Activated CD4-positive, alpha-beta memory T cell treated with anti-CD3 and anti-CD28 coated beads, Interleukin-2, amount 10 ng/mL, durations not matched to agents 7 days and 5 days (primary cell): ENCODE data around the gene TWNK. TPM values are rescaled to one million over a fixed set of nuclear protein-coding genes. Genes with fewer than 3 reads are reported as not detected.

ENCODE experiments used
- CTCF ChIA-PET: fragments of 350-600 bp; sonication (Branson Sonifier 250); formaldehyde crosslinking; loops from one replicate; lab custom pipeline; 2021; ENCODE audit warnings: antibody characterized with exemption, inconsistent platforms; lab: Charles Lee
- POLR2A ChIA-PET: fragments of 350-600 bp; sonication (Branson Sonifier 250); formaldehyde crosslinking; loops from one replicate; lab custom pipeline; 2021; ENCODE audit warnings: antibody characterized with exemption; lab: Charles Lee
- DNase-seq: peaks from one replicate; pipeline ENCODE4 v3.0.0-alpha.2; 2020
- H3K27ac Mint-ChIP-seq: one replicate; pipeline ENCODE4 v1.8.0; 2021; ENCODE audit warnings: mild to moderate bottlenecking, mixed read lengths
- H3K27me3 Mint-ChIP-seq: one replicate; pipeline ENCODE4 v1.8.0; 2021; ENCODE audit warnings: mixed read lengths
- H3K36me3 Mint-ChIP-seq: one replicate; pipeline ENCODE4 v1.8.0; 2021; ENCODE audit warnings: low read depth, mixed read lengths
- H3K4me1 Mint-ChIP-seq: one replicate; pipeline ENCODE4 v1.8.0; 2021; ENCODE audit warnings: mixed read lengths
- H3K4me3 Mint-ChIP-seq: one replicate; pipeline ENCODE4 v1.8.0; 2021; ENCODE audit warnings: mild to moderate bottlenecking, mixed read lengths
- H3K9me3 Mint-ChIP-seq: one replicate; pipeline ENCODE4 v1.8.0; 2021; ENCODE audit warnings: mixed read lengths
- total RNA-seq, 2 experiments: library from RNA; stranded (reverse); gene quantifications; one replicate each; pipeline ENCODE4 v1.2.3, GENCODE V29; 2021

TWNK gene
- total RNA-seq, 2 experiments from 2014 or later: 6.4 to 7.1 TPM

DNA sequence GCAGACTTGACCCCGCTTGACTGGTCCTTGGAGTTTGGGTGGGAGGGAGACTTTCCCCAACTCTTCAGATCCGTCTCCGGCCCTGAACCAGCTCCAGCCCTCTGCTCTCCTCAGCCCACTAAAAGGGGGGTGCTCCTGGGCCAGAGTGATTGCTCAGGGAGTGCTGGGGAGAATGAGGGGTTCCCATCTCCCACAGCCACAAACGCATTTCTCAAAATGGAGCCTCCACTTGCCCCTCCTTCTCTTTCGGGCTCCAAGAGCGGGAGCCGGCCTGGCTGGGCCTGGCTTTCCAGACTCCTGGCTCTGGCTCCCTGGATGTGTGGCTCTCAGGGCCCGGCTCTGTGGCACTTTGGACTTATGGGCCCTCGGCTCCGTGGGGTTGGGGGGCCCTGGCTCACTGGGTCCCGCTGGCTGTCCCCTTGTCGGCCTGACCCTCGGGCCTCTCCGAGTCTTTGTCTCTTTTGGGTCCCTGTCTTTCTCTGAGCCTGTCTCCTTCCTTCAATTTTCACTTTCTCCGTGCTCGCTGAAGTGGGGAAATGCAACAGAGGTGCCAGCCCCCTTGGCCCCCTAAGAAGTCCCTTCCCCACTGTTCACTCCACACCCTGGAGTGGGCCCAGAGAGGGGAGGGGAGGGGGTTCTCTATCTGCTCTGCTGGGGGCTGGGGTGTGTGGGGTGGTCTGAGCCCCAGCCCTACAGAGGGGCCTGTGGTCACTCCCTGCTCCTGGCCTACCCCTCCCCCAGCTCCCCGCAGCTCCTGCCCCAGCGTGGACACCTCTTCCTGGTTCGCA lies 13.0 kb downstream of the TWNK start:
- ChIA-PET CTCF (interaction anchor here (1.3 to 17.1 kb wide), 2 partner anchors 16 to 31 kb away, joined by 3 to 186 read pairs; no protein-coding TSS in a partner anchor), POLR2A (interaction anchor here (0.7 to 1.9 kb wide), 4 partner anchors 11 to 38 kb away, joined by 3 to 4 read pairs (median 4); no protein-coding TSS in a partner anchor)
- H3K36me3 Mint-ChIP-seq: no peaks in the 10 kb centered on the region
- peaks cover 3% of the 10 kb centered on the region for H3K27me3 Mint-ChIP-seq
- H3K4me1 Mint-ChIP-seq: peaks cover 28% of the 10 kb centered on the region
- peak overlapping the region; percentile 43 for H3K4me3 Mint-ChIP-seq
- no peak for DNase-seq
- H3K27ac Mint-ChIP-seq: no peak overlapping the region
- H3K9me3 Mint-ChIP-seq: no peaks in the 10 kb centered on the region

DNA sequence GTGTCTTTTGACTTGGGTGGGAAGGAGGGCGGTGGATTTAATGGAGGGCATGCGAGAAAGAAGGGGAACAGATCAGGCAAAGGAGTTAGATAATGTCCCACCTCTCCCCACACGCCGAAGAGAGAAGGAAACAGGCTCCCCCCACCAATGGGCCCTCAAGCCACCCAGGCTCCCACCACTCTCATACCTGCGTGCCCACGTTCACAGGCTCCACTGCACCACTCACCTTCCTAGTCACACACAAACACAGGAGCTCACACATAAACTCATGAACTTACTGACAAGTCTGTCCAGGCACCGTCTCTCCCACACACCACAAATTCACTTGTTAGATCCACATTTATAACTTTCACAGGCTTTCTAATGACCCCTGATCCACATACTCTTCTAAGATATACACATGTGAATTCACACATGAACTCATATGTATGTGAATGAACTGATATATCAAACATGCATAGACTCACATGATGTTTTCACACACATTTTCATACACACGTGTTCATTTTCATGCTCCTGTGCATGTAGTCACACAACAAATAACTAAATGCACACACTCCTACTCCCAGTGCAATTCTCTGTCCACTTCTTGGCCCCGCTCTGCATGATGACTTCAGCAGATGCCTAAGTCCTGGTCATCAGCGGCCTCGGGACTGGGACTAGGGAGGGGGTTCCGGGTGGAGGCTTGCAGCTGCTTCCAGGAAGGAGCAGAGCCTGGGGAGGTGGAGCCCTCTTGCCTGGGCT lies 13.7 kb downstream of the TWNK start:
- ChIA-PET POLR2A (interaction anchor here (0.7 kb wide), 1 partner anchor 24 kb away, joined by 3 read pairs; no protein-coding TSS in a partner anchor), CTCF (interaction anchor here (1.3 to 17.1 kb wide), 2 partner anchors 16 to 31 kb away, joined by 3 to 186 read pairs; no protein-coding TSS in a partner anchor)
- Mint-ChIP-seq H3K27ac (no peak overlapping the region), H3K4me3 (peak overlapping the region; percentile 43), H3K36me3 (no peaks in the 10 kb centered on the region), H3K4me1 (peaks cover 24% of the 10 kb centered on the region), H3K27me3 (peaks cover 3% of the 10 kb centered on the region), H3K9me3 (no peaks in the 10 kb centered on the region)
- DNase-seq: no peak

GRCh38 chr10:101001659-101002035 lies 14.3 kb downstream of the TWNK start:
- CTCF ChIA-PET: interaction anchor here (1.3 to 17.1 kb wide), 2 partner anchors 15 to 30 kb away, joined by 3 to 186 read pairs; no protein-coding TSS in a partner anchor
- Mint-ChIP-seq H3K4me1 (peaks cover 18% of the 10 kb centered on the region), H3K4me3 (no peak overlapping the region), H3K27ac (no peak overlapping the region), H3K27me3 (peaks cover 3% of the 10 kb centered on the region), H3K36me3 (no peaks in the 10 kb centered on the region), H3K9me3 (no peaks in the 10 kb centered on the region)
- POLR2A ChIA-PET: interaction anchor here (1.0 kb wide), 1 partner anchor 10 kb away, joined by 3 read pairs; no protein-coding TSS in a partner anchor
- DNase-seq: no peak

GRCh38 chr10:101002456-101002855 lies 15.1 kb downstream of the TWNK start:
- Mint-ChIP-seq H3K4me1 (peaks cover 14% of the 10 kb centered on the region), H3K27me3 (peaks cover 3% of the 10 kb centered on the region), H3K4me3 (no peak overlapping the region), H3K9me3 (no peaks in the 10 kb centered on the region), H3K27ac (no peak overlapping the region), H3K36me3 (no peaks in the 10 kb centered on the region)
- ChIA-PET CTCF (interaction anchor here (0.7 to 17.1 kb wide), 2 partner anchors 14 to 56 kb away, joined by 3 to 186 read pairs; no protein-coding TSS in a partner anchor), POLR2A (interaction anchor here (1.0 kb wide), 1 partner anchor 10 kb away, joined by 3 read pairs; no protein-coding TSS in a partner anchor)
- DNase-seq: no peak

GRCh38 chr10:101003639-101004206 lies 16.4 kb downstream of the TWNK start:
- no peaks in the 10 kb centered on the region for H3K9me3 Mint-ChIP-seq
- DNase-seq: no peak
- POLR2A ChIA-PET: no interaction called here
- no peak overlapping the region for H3K4me3 Mint-ChIP-seq
- no peak overlapping the region for H3K27ac Mint-ChIP-seq
- H3K27me3 Mint-ChIP-seq: peaks cover 3% of the 10 kb centered on the region
- CTCF ChIA-PET: interaction anchor here (1.9 to 17.1 kb wide), 2 partner anchors 13 to 46 kb away, joined by 5 to 186 read pairs; no protein-coding TSS in a partner anchor
- peaks cover 6% of the 10 kb centered on the region for H3K4me1 Mint-ChIP-seq
- no peaks in the 10 kb centered on the region for H3K36me3 Mint-ChIP-seq

DNA sequence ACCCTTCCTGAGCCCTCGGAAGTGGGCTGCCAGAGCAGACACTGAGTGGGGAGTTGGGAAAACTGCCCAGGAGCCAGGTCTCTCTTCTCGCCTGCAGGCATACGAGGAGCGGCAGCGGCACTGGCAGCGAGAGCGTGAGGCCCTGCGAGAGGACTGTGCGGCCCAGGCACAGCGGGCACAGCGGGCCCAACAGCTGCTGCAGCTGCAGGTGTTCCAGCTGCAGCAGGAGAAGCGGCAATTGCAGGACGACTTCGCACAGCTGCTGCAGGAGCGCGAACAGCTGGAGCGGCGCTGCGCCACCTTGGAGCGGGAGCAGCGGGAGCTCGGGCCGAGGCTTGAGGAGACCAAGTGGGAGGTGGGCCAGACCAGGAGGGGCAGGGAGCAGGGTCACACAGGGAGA lies 18.0 kb downstream of the TWNK start:
- H3K27ac Mint-ChIP-seq: no peak overlapping the region
- no peaks in the 10 kb centered on the region for H3K9me3 Mint-ChIP-seq
- no peak for DNase-seq
- no peak overlapping the region for H3K4me3 Mint-ChIP-seq
- ChIA-PET POLR2A (no interaction called here), CTCF (interaction anchor here (17.1 kb wide), 1 partner anchor 11 kb away, joined by 186 read pairs; no protein-coding TSS in a partner anchor)
- peaks cover 3% of the 10 kb centered on the region for H3K27me3 Mint-ChIP-seq
- no peaks in the 10 kb centered on the region for H3K36me3 Mint-ChIP-seq
- peaks cover 4% of the 10 kb centered on the region for H3K4me1 Mint-ChIP-seq

DNA sequence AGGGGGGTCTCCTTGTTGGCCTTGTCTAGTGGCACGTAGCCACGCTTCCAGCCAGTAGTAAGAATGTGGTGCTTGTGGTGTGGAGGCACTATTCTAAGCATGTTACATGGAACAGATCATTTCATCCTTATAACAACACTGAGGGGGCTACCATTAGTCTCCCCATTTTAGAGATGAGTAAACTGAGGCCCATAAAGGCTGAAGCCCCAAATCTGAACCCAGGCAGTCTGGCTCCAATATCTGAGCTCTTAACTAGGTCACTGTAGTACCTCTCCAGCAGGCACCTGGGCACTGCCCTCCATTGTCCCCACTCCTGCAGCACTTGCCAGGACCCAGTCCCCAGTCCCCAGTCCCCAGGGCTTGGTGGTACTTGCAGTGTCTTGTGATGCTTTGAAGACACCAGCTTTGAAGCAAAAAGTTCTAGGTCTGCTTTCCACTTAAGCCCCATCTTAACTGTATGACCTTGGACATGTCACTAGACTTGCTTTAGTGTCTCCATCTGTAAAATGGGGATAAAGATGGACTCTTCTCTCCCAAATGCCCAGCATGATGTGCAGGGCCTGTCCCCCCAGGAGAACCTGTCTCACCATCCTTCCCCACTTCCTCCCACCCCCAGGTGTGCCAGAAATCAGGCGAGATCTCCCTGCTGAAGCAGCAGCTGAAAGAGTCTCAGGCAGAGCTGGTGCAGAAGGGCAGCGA lies 18.7 kb downstream of the TWNK start:
- Mint-ChIP-seq H3K4me3 (no peak overlapping the region), H3K9me3 (no peaks in the 10 kb centered on the region), H3K36me3 (no peaks in the 10 kb centered on the region), H3K4me1 (peaks cover 2% of the 10 kb centered on the region), H3K27me3 (peaks cover 2% of the 10 kb centered on the region), H3K27ac (no peak overlapping the region)
- DNase-seq: no peak
- ChIA-PET POLR2A (interaction anchor here (1.0 kb wide), 1 partner anchor 9 kb away, joined by 3 read pairs; no protein-coding TSS in a partner anchor), CTCF (interaction anchor here (1.5 to 17.1 kb wide), 2 partner anchors 8 to 11 kb away, joined by 7 to 186 read pairs; no protein-coding TSS in a partner anchor)

GRCh38 chr10:101006593-101007098 lies 19.3 kb downstream of the TWNK start:
- no peak overlapping the region for H3K4me3 Mint-ChIP-seq
- no peak for DNase-seq
- no peaks in the 10 kb centered on the region for H3K4me1 Mint-ChIP-seq
- no peak overlapping the region for H3K27ac Mint-ChIP-seq
- no peaks in the 10 kb centered on the region for H3K36me3 Mint-ChIP-seq
- no peaks in the 10 kb centered on the region for H3K9me3 Mint-ChIP-seq
- CTCF ChIA-PET: interaction anchor here (0.9 to 17.1 kb wide), 3 partner anchors 9 to 25 kb away, joined by 3 to 186 read pairs (median 7); no protein-coding TSS in a partner anchor
- no peaks in the 10 kb centered on the region for H3K27me3 Mint-ChIP-seq
- POLR2A ChIA-PET: interaction anchor here (1.0 kb wide), 1 partner anchor 10 kb away, joined by 3 read pairs; no protein-coding TSS in a partner anchor

DNA sequence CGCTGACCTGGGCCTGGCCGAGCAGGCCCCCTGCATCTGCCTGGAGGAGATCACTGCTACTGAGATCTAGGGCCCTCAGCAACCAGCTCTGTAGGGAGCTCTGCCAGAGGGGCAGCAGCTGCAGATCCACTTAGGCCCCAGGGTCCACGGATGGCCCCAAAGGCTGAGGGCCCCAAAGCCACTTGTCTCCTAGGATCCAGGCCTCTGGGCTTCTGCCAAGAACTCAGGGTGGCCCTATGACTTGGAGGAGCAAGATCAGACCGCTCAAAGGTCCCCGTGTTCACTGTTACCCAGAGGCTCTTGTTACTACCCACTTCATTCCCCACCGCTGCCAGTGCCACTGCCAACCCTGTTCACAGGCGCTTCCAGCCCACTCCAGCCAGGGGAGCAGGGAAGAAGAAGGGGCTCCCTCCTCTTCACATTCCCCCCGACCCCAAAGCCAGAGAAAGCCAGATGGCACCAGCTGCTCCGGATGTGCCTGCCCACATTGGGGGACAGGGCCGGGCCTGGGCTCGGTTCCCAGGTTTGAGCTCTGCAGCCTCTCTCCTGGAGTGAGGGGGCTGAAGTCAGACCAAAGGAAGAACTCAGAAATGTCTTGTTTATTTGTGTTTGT lies 19.9 kb downstream of the TWNK start:
- no peaks in the 10 kb centered on the region for H3K9me3 Mint-ChIP-seq
- H3K36me3 Mint-ChIP-seq: no peaks in the 10 kb centered on the region
- H3K4me3 Mint-ChIP-seq: no peak overlapping the region
- ChIA-PET POLR2A (no interaction called here), CTCF (interaction anchor here (0.9 to 17.1 kb wide), 4 partner anchors 9 to 26 kb away, joined by 3 to 186 read pairs (median 6); no protein-coding TSS in a partner anchor)
- H3K27me3 Mint-ChIP-seq: no peaks in the 10 kb centered on the region
- no peaks in the 10 kb centered on the region for H3K4me1 Mint-ChIP-seq
- H3K27ac Mint-ChIP-seq: no peak overlapping the region
- DNase-seq: no peak

DNA sequence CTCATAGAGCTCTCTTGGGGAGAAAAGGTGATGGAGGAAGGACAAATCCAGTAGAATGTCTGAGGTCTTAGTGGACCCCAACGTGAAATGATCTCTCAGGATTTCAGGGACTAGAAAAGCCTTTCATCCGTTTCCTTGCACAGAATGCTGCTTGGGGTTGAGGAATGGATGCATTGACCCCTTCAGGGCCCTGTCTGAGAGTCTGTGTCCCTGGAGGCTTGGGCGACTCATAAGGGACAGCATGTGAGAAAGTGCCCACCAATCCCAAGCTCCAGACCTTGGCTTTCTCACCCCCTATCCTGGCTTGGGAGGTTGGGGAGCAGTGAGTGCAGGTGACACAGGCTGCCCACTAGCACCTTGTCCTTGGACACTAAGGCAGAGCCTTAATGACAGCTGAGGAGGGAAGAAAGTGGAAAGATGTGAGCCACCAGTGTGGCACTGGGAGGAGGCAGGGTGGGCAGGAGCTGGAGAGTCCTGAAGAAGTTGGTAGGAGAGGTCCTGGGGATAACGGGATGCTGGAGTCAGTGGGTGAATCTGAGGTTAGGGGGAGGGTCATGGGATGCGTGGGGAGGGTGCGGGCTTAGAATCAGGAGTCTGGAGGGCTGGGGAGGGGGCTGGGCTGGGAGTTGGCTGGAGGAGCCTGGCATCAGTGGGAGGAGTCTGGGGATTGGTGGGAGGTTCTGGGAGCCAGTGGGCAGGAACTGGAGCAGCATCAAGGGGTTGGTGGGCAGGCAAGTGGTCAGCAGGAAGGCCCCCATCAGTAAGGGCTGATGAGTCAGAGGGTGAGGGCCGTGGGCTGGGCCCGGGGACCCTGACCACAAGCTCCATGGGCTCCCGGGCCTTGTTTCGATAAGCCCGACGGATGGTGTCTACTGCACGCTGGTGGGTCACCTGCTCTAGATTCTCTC lies 20.8 kb downstream of the TWNK start:
- ChIA-PET POLR2A (no interaction called here), CTCF (interaction anchor here (1.1 to 17.1 kb wide), 2 partner anchors 9 to 10 kb away, joined by 5 to 186 read pairs; no protein-coding TSS in a partner anchor)
- no peaks in the 10 kb centered on the region for H3K9me3 Mint-ChIP-seq
- peaks cover 8% of the 10 kb centered on the region for H3K4me1 Mint-ChIP-seq
- H3K36me3 Mint-ChIP-seq: no peaks in the 10 kb centered on the region
- H3K27ac Mint-ChIP-seq: no peak overlapping the region
- H3K27me3 Mint-ChIP-seq: peaks cover 1% of the 10 kb centered on the region
- no peak overlapping the region for H3K4me3 Mint-ChIP-seq
- DNase-seq: no peak
